Mesothelial cell of epicardium (in vitro differentiated cells): ENCODE data around the gene PACSIN1. TPM values are rescaled to one million over a fixed set of nuclear protein-coding genes. Genes with fewer than 3 reads are reported as not detected.

Experiments
- DNase-seq, 2 experiments: peaks; one replicate each; pipeline ENCODE4 v3.0.0; 2021; ENCODE audit warnings: low spot score in 2 of 2; ENCODE audit not compliant: unreplicated experiment in 2 of 2
- H3K27ac Mint-ChIP-seq: 2 replicates; pipeline ENCODE4 v1.8.0; 2021; ENCODE audit warnings: mixed read lengths
- H3K27me3 Mint-ChIP-seq: 2 replicates; pipeline ENCODE4 v1.8.0; 2021; ENCODE audit warnings: low read depth, mixed read lengths
- H3K36me3 Mint-ChIP-seq: 2 replicates; pipeline ENCODE4 v1.8.0; 2021; ENCODE audit warnings: mixed read lengths
- H3K4me1 Mint-ChIP-seq: 2 replicates; pipeline ENCODE4 v1.8.0; 2021; ENCODE audit warnings: mixed read lengths
- H3K4me3 Mint-ChIP-seq: 2 replicates; pipeline ENCODE4 v1.8.0; 2021; ENCODE audit warnings: mild to moderate bottlenecking, moderate library complexity, mixed read lengths
- H3K9me3 Mint-ChIP-seq: 2 replicates; pipeline ENCODE4 v1.8.0; 2021; ENCODE audit warnings: mixed read lengths
- total RNA-seq: library from RNA; stranded (reverse); gene quantifications from 3 replicates; pipeline ENCODE4 v1.2.1, GENCODE V29; 2021
- TF ChIP-seq, protein P1 (sequence below): fragments of 200-600 bp; sonication (generic); IDR thresholded peaks from one replicate; pipeline ENCODE4 v1.5.0; 2021; ENCODE audit warnings: antibody characterized with exemption; ENCODE audit not compliant: unreplicated experiment

The PACSIN1 gene
- total RNA-seq, 1 donor from 2014 or later: 3.3 TPM

DNA sequence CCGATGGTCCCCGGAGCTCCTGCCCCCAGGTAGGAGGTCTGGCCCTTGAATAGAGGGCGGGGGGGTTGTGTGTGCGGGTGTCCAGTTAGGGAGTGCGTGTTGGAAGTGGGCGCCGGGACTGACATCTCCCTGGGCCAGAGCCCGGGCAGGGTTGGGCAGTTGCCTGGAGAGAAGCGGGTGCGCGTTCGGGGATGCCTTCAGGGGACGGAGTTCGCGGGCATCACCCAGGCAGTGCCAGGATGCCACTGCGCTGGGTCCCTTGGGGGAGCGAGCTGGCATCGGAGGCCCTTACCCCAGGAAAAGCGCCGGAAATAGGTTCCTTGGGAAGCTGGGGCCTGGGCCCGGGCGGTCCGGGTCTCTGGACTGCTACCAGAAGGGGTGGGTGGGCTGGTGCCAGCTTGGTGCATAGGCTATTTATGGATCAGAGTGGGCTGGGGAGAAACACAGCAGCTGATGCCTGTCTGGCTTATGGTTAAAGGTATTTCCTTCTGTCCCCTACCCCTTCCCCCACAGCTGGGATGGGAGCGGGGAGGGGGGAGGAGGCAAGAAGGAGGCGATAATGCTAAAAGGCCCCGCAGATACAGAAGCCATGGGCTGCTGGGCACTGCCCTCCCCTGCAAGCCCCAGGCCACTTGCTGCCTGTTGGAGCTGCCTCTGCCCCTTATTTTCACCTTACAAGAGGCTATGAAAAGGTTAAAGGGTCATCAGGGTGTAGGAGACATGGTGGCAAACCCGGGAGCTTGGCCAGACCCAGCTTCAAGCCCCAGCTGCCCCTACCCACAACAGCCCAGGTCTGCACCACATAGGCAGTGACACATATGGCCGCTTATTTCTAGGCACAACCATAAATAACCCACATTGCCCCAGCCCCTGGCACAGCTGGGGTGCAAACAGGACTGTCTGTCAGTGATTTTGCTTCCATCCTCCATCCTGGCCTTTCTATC lies 638 bp downstream of the PACSIN1 start:
- H3K9me3 Mint-ChIP-seq: no peaks in the 10 kb centered on the region
- DNase-seq: no peak
- no peak overlapping the region for H3K27ac Mint-ChIP-seq
- H3K4me3 Mint-ChIP-seq: peak overlapping the region; percentile 69
- TF ChIP-seq, protein P1, sequence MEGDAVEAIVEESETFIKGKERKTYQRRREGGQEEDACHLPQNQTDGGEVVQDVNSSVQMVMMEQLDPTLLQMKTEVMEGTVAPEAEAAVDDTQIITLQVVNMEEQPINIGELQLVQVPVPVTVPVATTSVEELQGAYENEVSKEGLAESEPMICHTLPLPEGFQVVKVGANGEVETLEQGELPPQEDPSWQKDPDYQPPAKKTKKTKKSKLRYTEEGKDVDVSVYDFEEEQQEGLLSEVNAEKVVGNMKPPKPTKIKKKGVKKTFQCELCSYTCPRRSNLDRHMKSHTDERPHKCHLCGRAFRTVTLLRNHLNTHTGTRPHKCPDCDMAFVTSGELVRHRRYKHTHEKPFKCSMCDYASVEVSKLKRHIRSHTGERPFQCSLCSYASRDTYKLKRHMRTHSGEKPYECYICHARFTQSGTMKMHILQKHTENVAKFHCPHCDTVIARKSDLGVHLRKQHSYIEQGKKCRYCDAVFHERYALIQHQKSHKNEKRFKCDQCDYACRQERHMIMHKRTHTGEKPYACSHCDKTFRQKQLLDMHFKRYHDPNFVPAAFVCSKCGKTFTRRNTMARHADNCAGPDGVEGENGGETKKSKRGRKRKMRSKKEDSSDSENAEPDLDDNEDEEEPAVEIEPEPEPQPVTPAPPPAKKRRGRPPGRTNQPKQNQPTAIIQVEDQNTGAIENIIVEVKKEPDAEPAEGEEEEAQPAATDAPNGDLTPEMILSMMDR: no peak
- H3K36me3 Mint-ChIP-seq: no peaks in the 10 kb centered on the region
- peaks cover 8% of the 10 kb centered on the region for H3K27me3 Mint-ChIP-seq
- H3K4me1 Mint-ChIP-seq: peaks cover 14% of the 10 kb centered on the region

DNA sequence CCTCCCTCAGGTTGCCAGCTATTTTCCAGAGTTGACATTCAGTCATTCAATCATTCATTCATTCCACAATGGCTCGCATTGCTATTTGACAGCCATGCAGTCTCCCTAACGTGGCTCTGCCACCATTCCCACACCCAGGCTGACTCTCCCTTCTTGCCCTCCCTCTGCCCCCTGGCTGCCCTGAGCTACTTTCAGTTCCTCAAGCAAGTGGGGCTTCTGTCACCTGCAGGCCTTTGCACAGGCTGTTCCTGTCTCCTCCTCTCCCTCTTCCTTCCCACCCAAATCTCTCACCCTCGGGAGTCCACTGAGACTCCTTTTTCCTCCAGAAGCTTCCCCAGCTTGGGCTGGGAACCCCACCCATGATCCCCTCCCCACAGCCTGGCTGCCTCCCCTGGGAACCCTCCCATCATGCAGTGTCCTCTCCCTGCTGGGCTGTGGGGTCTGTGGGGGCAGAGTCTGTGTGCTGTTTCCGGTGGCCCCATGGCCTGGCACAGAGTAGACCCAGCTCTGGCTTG lies 2.6 kb downstream of the PACSIN1 start:
- Mint-ChIP-seq H3K27ac (no peak overlapping the region), H3K4me3 (no peak overlapping the region), H3K4me1 (peaks cover 6% of the 10 kb centered on the region), H3K36me3 (no peaks in the 10 kb centered on the region), H3K27me3 (peaks cover 8% of the 10 kb centered on the region), H3K9me3 (no peaks in the 10 kb centered on the region)
- TF ChIP-seq, protein P1: no peak
- DNase-seq: no peak

DNA sequence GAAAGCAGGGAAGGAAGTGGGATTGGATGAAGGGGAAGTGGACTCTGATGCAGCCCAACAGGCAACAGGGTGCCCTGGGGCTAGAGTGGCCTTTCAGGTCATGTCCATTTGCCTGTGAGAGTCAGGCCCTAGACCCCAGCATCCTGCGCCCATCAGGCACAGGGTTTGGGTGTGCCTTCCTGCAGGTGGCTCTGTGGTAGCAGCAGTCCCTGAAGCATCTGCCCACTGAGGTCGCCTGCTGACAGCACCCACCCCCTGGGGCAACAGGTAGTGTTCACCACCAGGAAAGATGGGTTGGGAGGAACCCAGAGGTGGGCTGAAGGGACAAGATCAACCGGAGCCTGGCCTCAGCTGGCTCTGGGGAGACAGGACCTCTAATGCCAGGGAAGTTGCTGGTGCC lies 3.6 kb downstream of the PACSIN1 start:
- TF ChIP-seq, protein P1: no peak
- Mint-ChIP-seq H3K27me3 (peaks cover 8% of the 10 kb centered on the region), H3K36me3 (no peaks in the 10 kb centered on the region), H3K9me3 (peaks cover 6% of the 10 kb centered on the region), H3K4me1 (peaks cover 6% of the 10 kb centered on the region), H3K4me3 (no peak overlapping the region), H3K27ac (no peak overlapping the region)
- no peak for DNase-seq

DNA sequence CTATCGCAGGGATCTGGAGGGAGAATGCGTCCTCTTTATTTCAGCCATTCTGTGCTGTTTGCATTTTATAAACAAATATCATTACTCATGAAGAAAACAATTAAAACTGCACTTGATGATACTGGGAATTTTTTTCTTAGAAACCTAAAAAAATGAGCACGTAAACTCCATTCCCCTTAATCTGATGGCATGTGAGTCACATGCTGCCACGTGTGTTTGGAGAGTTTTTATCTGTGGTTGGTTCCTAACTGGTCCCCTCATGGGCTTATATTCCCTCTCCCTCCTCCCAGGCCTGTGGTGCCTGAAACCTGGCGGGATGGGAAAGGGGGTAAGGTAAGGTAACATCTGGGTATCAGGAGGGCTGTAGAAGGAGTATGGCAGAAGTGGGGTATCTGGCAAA lies 6.5 kb downstream of the PACSIN1 start:
- H3K9me3 Mint-ChIP-seq: peaks cover 6% of the 10 kb centered on the region
- no peaks in the 10 kb centered on the region for H3K36me3 Mint-ChIP-seq
- no peak for DNase-seq
- no peak overlapping the region for H3K4me3 Mint-ChIP-seq
- H3K4me1 Mint-ChIP-seq: peaks cover 2% of the 10 kb centered on the region
- TF ChIP-seq, protein P1: no peak
- H3K27me3 Mint-ChIP-seq: no peaks in the 10 kb centered on the region
- no peak overlapping the region for H3K27ac Mint-ChIP-seq

DNA sequence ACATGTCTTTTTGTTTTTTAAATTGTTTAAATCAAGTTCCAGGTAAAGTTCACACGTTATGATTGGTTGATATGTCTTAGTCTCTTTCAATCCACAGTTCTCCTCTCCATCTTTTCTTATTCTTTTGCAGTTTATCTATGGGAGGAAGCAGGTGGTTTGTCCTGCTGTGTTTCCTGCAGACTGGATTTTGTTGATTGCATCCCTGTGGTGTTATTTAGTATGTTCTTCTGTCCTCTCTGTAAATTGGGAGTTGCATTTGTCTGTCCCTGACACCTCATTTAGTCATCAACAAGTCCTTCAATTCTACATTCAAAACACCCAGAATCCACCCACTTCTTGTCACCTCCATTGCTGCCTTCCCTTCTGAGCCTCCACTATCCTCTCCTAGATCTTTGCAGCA lies 8.1 kb downstream of the PACSIN1 start:
- H3K9me3 Mint-ChIP-seq: peaks cover 6% of the 10 kb centered on the region
- TF ChIP-seq, protein P1: no peak
- no peaks in the 10 kb centered on the region for H3K27me3 Mint-ChIP-seq
- no peaks in the 10 kb centered on the region for H3K36me3 Mint-ChIP-seq
- no peak for DNase-seq
- no peak overlapping the region for H3K27ac Mint-ChIP-seq
- peaks cover 2% of the 10 kb centered on the region for H3K4me1 Mint-ChIP-seq
- H3K4me3 Mint-ChIP-seq: no peak overlapping the region
